Right renal pelvis (tissue), 4 donors: ENCODE measurements around the gene TFF1. TPM values are rescaled to one million over a fixed set of nuclear protein-coding genes. Genes with fewer than 3 reads are reported as not detected.

Experiments used
- DNase-seq, 4 donors: peaks; one replicate each; pipeline ENCODE4 v3.0.0-alpha.2; 2013; ENCODE audit warnings: low read depth in 4 of 4, low spot score in 3 of 4, missing footprints in 1 of 4
- polyA plus RNA-seq, 4 donors: library from polyadenylated mRNA; unstranded; fragments of 120-200 nt; gene quantifications; one replicate each; pipeline ENCODE4 v1.2.1, GENCODE V29; 2013; ENCODE audit not compliant: insufficient read length in 4 of 4

The TFF1 gene
- polyA plus RNA-seq, 4 donors, result 0.70 TPM; not detected in 3

- no peak for DNase-seq
Observed at GRCh38 chr21:42346866-42347600, 19.3 kb downstream of the TFF1 start.

DNA sequence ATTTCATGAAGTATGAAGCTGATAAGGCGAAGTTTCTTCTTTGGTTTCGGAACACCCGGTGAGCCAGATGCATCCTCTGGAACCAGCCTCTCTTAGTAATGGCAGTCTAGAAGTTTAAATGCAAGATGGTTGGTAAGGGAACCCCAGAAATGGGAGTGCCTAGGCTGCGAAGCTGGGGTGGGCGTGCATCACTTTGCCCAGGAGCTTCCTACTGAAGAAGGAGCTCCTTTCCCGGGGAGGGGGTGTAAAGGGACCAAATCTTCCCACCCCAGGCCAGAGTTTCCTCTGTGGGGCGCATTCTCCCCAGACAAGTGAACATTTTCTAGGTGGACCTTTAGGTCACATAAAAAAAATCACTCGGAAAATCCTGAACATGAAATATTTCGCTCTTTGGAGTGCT, 19.9 kb downstream of the TFF1 start:
- no peak for DNase-seq

DNA sequence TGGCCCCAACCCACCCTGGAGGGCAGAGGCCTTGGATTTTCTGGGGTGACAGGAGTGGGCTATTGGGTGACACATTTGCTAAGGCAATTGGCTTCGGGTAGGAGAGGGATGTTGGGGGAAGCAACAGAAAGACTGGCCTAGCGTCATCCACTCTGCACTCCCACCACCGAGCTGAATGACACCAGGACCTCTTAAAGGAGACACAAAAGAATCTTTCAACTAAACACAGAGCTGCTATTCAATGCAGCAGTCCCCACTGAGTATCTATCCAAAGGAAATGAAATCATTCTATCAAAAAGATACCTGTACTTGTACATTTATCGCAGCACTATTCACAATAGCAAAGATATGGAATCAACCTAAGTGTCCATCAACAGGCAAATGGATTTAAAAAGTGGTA, 21.7 kb downstream of the TFF1 start:
- no peak for DNase-seq

- no peak for DNase-seq
Observed at GRCh38 chr21:42343963-42344510, 22.3 kb downstream of the TFF1 start.

- no peak for DNase-seq
Observed at GRCh38 chr21:42343556-42343955, 22.8 kb downstream of the TFF1 start.

DNA sequence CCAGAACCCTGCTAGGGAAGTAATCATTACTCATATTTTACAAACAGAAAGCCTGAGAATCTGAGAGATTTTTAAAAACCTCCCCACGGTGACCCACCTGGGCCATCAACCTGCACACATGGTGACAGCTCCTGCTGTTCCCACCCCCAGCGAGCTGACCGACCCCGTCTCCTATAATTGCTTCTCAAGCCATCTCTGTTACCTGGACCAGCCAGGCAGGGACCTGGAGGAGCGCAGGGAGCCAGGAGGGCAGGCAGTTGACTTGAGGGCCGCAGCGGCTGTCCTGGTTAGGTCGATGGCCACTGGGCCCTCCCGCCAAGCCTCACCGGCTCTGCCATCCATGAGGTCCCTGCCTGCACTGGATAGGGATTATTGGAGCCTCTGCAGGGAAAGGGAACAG, 23.2 kb downstream of the TFF1 start:
- DNase-seq, result no peak

GRCh38 chr21:42341776-42342542, 24.4 kb downstream of the TFF1 start:
- DNase-seq, result no peak

DNA sequence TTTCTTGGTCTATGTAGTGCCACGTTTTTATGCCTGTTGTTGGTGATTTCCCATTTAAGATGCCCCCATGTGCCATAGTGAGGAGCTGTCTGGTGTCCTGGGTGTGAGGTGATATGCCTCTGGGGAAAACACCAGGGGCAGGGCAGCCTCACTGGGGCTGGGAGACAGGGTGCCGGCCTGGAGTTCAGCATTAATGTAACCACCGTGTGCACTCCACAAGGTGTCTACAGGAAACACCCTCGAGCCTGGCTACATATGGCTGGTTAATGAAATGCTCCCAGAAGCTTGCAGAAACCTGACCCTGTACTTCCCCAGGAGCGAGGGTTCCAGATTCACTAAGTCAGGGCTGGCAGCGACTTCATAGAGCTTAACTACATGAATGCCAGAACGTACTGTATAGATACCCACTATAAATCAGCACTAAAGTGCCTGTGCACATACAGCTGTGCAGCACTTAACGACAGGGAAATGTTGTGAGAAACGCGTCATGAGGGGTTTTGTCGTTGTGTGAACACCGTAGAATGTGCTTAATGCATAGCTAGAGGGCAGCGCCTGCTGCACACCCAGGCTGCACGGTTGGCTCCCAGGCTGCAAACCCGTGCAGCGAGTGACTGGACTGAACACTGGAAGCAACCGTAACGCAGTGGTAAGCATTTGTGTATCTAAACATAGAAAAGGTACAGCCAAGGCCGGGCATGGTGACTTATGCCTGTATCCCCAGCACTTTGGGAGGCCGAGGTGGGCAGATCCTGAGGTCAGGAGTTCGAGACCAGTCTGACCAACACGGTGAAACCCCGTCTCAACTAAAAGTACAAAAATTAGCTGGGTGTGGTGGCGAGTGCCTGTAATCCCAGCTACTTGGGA, 25.9 kb downstream of the TFF1 start:
- no peak for DNase-seq

DNA sequence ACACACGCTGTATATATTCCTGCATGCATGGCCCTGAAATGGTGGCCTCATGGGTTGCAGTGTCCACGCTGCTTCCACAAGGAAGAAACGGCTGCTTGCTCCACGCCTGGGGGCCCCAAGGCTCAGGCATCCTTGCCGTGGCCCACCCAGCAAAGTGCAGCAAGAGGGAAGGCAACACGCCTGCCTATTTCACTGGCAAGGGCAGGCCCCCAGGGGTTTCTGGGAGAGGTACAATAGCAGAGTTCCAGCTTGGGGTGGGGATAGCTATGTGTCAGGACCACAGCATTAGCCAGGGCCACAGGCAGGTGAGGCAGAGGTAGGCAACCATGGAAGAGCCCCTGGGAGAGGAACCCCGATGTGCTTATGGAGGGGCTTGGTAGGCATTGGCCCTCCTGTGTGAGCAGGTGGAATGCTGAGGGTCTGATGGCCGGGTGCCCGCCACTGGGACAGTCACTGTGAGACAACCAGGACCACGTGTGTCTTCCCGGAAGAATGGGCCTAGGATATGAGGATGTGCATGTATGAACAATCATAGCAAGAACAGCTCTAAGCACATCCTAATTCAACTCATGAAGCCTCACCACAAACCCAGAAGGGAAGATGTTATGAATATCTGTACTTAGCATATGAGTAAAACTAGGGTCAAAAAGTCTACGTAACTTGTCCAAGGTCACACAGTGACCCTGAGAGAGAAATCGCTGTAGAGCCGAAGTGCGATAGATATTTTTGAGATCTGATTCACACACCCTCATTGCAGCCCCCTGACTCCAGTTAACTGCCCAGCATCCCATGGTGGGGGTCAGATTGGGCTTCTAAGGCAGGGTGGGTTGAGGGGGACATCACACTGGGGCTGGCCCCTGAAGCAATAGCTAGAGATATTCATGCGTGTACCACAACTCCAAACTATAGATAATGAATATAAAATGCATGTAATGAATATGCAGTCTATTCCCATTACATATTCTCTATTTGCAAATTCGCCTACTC, 27.3 kb downstream of the TFF1 start:
- DNase-seq, result no peak

- peak; percentile 59 to 78 (median 74) for DNase-seq
Observed at GRCh38 chr21:42337830-42338728, 28.3 kb downstream of the TFF1 start.

DNA sequence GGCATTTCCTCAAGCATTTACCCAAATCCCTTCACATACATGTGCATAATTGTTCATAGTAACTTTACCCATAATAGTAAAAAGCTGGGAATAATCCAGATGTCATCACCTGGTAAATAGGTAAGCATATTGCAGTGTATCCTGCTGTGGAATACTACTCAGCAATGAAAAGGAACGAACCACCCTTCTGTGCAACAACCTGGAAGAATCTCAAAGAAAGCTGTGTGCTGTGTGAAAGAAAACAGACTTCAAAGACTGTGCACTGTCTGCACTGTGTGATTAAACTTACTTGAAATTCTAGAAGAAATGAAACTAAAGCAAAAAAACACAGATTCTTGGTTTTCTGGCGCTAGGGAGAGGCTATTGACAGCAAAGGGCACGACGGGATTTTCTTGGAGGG, 29.1 kb downstream of the TFF1 start:
- no peak for DNase-seq

- DNase-seq, result no peak
Observed at GRCh38 chr21:42336054-42336453, 30.3 kb downstream of the TFF1 start.

DNA sequence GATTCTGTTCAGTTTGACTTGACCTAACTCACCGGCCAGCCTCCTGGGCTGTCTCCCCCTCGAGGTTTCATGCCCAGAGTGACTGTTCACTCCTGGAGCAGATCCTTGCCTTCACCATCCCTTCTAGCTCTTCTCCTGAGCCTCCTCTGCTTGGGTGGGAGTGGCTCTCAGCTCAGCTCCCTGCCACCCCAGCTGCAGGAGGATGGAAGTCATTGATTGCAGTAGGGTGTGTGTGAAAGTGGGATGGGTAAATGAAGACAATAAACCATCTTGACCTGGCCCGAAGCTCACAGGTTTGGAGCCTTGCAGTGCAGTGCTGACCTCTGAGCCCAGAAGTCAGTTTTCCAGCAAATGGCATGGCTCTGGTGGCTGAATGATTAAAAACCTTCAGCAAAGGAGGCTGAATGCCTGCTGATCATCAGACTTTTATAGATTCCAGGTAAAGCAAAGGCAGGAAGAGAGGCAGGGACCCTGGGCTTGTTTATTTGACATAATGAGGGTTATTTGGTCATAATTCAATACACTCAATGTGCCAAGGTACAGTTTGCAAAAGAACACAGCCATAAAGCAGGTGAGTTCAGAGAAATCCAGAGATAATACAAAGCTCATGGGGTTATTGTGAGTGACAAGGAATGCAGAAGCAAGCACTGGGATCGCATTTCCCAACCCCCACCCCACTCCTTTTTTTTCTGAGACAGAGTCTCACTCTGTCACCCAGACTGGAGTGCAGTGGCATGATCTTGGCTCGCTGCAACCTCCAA, 33.6 kb downstream of the TFF1 start:
- DNase-seq, result no peak

- no peak for DNase-seq
Observed at GRCh38 chr21:42331660-42332059, 34.7 kb downstream of the TFF1 start.

GRCh38 chr21:42330380-42331371, 35.7 kb downstream of the TFF1 start:
- no peak for DNase-seq

- DNase-seq, result no peak
Observed at GRCh38 chr21:42324896-42325295, 41.4 kb downstream of the TFF1 start.

DNA sequence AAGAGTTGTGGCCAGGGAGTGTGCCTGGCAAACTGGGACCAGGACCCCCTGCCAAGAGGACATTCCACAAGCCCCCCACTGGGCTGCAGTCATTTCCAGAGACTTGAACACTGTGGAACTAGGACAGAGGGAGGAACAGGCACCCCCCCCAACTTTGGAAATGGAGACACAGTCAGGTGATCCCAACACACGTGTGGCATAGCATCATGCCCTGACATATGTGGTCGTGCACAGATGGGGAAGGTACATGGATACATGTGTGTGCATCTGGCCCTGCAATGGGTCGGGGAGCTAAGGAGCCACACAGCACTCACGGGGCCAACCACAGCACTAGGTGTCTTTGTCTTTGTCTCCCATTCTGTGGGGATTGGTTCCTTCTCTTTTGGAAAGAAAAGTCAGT, 44.5 kb downstream of the TFF1 start:
- no peak for DNase-seq
